Fibroblast of skin of back (primary cell): Measurements from ENCODE around the gene RPL18A.

Experiments
- DNase-seq: peaks from one replicate; pipeline ENCODE4 v3.0.0-alpha.2; 2013

The RPL18A gene

DNA sequence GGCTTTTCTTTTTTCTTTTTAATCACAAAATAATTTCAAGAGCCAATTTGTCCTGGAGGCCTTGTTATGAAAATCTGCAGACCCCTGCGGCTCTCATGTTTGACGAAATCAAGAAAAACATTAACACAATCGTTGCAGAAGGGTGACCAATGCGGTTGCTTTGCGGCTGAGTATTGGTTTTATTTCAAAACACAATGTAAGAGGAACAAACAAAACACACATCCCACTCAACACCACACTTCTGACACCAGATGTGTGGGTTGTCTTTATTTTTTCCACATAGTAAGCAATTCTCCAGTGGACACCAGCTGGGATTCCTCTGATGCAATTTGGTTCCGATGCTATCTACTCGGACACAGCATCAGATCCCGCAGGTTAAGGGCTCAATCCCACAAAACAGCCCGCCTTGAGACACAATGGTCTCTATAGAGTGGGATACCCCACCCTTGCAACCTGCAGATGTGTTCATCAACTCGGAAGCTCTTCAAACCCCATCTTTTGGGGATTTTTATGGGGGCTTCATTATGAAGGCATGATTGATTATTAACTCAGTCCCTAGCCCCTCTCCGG lies 51.2 kb downstream of the RPL18A start:
- no peak for DNase-seq
